SJCRH30 (cell line): Measurements from ENCODE around the gene SPATA32. TPM values are rescaled to one million over a fixed set of nuclear protein-coding genes. Genes with fewer than 3 reads are reported as not detected.

ENCODE experiments used
- DNase-seq, 2 experiments: peaks; one replicate each; pipeline ENCODE4 v3.0.0-alpha.2; 2015 to 2020
- H3K27ac ChIP-seq: fragments of 250-450 bp; sonication (Bioruptor Pico); 2 replicates; pipeline ENCODE4 v1.5.1; 2020; ENCODE audit warnings: mild to moderate bottlenecking, moderate library complexity
- H3K27me3 ChIP-seq: fragments of 250-450 bp; sonication (Bioruptor Pico); 2 replicates; pipeline ENCODE4 v1.5.1; 2020; ENCODE audit warnings: mild to moderate bottlenecking, moderate library complexity
- H3K36me3 ChIP-seq: fragments of 250-450 bp; sonication (Bioruptor Pico); 2 replicates; pipeline ENCODE4 v1.5.1; 2020; ENCODE audit warnings: mild to moderate bottlenecking, moderate library complexity
- H3K4me1 ChIP-seq: fragments of 250-450 bp; sonication (Bioruptor Pico); 2 replicates; pipeline ENCODE4 v1.5.1; 2020; ENCODE audit warnings: mild to moderate bottlenecking, moderate library complexity
- H3K4me3 ChIP-seq: fragments of 250-450 bp; sonication (Bioruptor Pico); 2 replicates; pipeline ENCODE4 v1.5.1; 2020; ENCODE audit warnings: mild to moderate bottlenecking, moderate library complexity
- H3K9me3 ChIP-seq: fragments of 250-450 bp; sonication (Bioruptor Pico); replicated peaks from 2 replicates; pipeline ENCODE4 v1.5.1; 2020; ENCODE audit warnings: mild to moderate bottlenecking, moderate library complexity
- total RNA-seq: library from RNA; depleted of rRNA; stranded (reverse); fragments of >200 nt; shearing (Covaris generic); gene quantifications from 2 replicates; pipeline ENCODE4 v1.2.3, GENCODE V29; 2014

Gene SPATA32
- total RNA-seq, 1 experiment from 2014 or later, result 0.08 TPM

DNA sequence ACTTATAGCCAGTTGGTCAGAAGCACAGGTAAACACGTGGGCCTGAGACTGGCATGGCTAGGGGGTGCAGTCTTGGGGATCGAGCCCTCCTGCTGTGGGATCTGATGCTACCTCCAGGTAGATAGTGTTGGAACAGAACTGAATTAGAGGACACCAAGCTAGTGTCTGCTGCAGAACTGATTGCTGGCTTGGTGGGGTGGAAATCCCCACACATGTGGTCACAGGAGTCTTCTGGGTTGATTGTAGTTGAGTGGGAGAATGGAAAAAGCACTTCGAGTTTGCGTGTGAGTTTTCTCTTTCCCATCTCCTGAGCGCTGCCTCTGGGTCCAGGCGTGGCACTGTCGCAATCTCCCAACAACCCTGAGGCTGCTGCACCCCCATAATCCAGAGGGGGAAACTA lies 8.0 kb upstream of the SPATA32 start:
- Histone ChIP-seq H3K4me1 (peaks cover 14% of the 10 kb centered on the region), H3K27me3 (no peaks in the 10 kb centered on the region), H3K4me3 (no peak overlapping the region), H3K9me3 (no peaks in the 10 kb centered on the region), H3K27ac (no peak overlapping the region), H3K36me3 (peaks cover 30% of the 10 kb centered on the region)
- DNase-seq, result no peak

DNA sequence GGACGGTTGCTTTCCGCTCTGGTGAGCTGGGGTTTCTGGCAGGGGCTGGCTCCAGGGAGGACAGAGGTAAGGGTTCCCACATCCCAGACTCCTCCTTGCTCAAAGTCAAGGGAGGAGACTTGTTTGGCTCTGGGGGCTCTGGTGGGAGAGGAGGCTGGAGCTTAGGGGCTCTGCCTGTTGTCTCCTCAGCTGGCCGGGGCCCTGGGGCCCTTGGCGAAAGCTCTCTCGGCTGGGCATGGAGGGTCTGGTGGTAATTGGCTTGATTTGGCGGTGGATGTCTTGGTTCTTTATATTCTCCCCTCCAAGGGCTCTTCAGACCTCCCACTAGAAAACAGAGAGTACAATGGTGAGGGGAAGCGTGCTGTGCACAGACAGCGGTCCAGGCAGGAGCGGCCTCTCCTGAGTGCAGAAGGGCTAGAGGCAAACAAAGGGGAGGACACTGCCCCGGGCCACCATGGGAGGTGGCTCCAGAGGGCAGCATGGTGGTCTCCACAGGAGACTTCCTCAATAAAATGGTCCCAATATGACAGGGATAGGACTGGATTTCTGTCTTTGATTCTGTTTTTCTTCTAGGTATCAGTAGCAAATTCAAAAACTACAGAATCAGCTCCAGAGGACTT lies 5.7 kb upstream of the SPATA32 start:
- Histone ChIP-seq H3K27ac (no peak overlapping the region), H3K4me1 (no peaks in the 10 kb centered on the region), H3K4me3 (no peak overlapping the region), H3K9me3 (no peaks in the 10 kb centered on the region), H3K36me3 (peaks cover 34% of the 10 kb centered on the region), H3K27me3 (no peaks in the 10 kb centered on the region)
- no peak for DNase-seq

- DNase-seq, result no peak
- Histone ChIP-seq H3K4me3 (no peak overlapping the region), H3K9me3 (no peaks in the 10 kb centered on the region), H3K36me3 (peaks cover 34% of the 10 kb centered on the region), H3K4me1 (no peaks in the 10 kb centered on the region), H3K27ac (no peak overlapping the region), H3K27me3 (no peaks in the 10 kb centered on the region)
Measured at GRCh38 chr17:45266372-45266926, 4.6 kb upstream of the SPATA32 start.

GRCh38 chr17:45265821-45266220 lies 3.9 kb upstream of the SPATA32 start:
- no peak for DNase-seq
- H3K9me3 ChIP-seq, result no peaks in the 10 kb centered on the region
- no peaks in the 10 kb centered on the region for H3K27me3 ChIP-seq
- no peaks in the 10 kb centered on the region for H3K4me1 ChIP-seq
- no peak overlapping the region for H3K4me3 ChIP-seq
- H3K36me3 ChIP-seq, result peaks cover 34% of the 10 kb centered on the region
- no peak overlapping the region for H3K27ac ChIP-seq

DNA sequence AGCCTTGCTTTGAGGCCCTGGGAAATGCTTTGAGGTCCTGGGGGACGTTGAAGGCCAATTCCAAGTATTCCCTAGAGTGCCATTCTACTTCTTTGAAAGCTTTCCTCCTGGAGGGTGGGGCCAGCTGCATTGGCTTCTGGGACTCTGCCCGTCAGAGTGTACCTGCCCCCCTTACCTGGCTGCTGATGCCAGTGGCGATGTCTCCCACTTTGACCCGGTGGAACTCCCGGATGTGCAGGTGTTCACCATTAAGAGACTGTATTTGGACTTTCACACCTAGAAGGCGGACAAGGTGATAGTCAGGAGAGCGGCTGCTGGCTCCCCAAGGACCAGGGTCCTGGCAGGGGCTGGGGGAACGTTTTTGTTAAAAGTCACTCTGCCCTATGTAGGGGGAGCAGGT lies 3.1 kb upstream of the SPATA32 start:
- no peak for DNase-seq
- H3K27me3 ChIP-seq, result no peaks in the 10 kb centered on the region
- H3K27ac ChIP-seq, result no peak overlapping the region
- H3K4me3 ChIP-seq, result no peak overlapping the region
- H3K9me3 ChIP-seq, result no peaks in the 10 kb centered on the region
- H3K36me3 ChIP-seq, result peaks cover 29% of the 10 kb centered on the region
- H3K4me1 ChIP-seq, result no peaks in the 10 kb centered on the region

DNA sequence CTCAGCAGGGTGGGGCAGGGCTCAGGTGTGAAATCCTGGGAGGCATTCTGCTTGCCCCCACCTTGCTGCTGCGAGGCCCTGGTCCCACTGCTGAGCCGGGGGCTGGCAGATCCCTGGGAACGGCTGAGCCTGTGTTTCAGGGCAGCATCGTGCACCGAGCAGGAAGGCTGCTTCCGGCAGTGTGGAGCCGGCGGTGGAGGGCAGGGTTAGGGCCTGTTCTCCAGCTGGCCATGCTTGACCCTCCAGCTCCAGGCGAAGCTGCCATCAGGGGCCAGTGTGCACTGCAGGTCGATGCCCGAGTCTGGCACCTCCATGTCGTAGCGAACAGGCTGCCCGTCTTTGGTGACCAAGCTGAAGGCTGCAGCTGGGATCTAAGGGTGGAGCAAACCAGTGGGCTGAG lies 2.5 kb upstream of the SPATA32 start:
- H3K9me3 ChIP-seq, result no peaks in the 10 kb centered on the region
- H3K36me3 ChIP-seq, result peaks cover 26% of the 10 kb centered on the region
- H3K4me3 ChIP-seq, result no peak overlapping the region
- DNase-seq, result no peak
- no peak overlapping the region for H3K27ac ChIP-seq
- no peaks in the 10 kb centered on the region for H3K4me1 ChIP-seq
- no peaks in the 10 kb centered on the region for H3K27me3 ChIP-seq

- Histone ChIP-seq H3K36me3 (peaks cover 17% of the 10 kb centered on the region), H3K4me3 (no peak overlapping the region), H3K27ac (no peak overlapping the region), H3K9me3 (no peaks in the 10 kb centered on the region), H3K27me3 (no peaks in the 10 kb centered on the region), H3K4me1 (no peaks in the 10 kb centered on the region)
- DNase-seq, result no peak
Measured at GRCh38 chr17:45263477-45263860, 1.6 kb upstream of the SPATA32 start.

- Histone ChIP-seq H3K4me1 (no peaks in the 10 kb centered on the region), H3K27me3 (no peaks in the 10 kb centered on the region), H3K9me3 (no peaks in the 10 kb centered on the region), H3K4me3 (no peak overlapping the region), H3K36me3 (peaks cover 12% of the 10 kb centered on the region), H3K27ac (no peak overlapping the region)
- DNase-seq, result no peak
Measured at GRCh38 chr17:45262516-45263476, 902 bp upstream of the SPATA32 start.

- Histone ChIP-seq H3K36me3 (peaks cover 9% of the 10 kb centered on the region; the same call in 1 of the 2 replicates), H3K4me1 (no peaks in the 10 kb centered on the region), H3K4me3 (no peak overlapping the region), H3K27me3 (no peaks in the 10 kb centered on the region), H3K27ac (no peak overlapping the region), H3K9me3 (no peaks in the 10 kb centered on the region)
- no peak for DNase-seq
Measured at GRCh38 chr17:45260204-45260783, 1.6 kb downstream of the SPATA32 start.

- no peak for DNase-seq
- Histone ChIP-seq H3K4me1 (no peaks in the 10 kb centered on the region), H3K4me3 (no peak overlapping the region), H3K9me3 (no peaks in the 10 kb centered on the region), H3K27ac (no peak overlapping the region), H3K27me3 (no peaks in the 10 kb centered on the region), H3K36me3 (0 out of 2 replicates have a peak, but pooled peaks cover 4% of the 10 kb centered on the region)
Measured at GRCh38 chr17:45258981-45259380, 2.9 kb downstream of the SPATA32 start.

GRCh38 chr17:45257115-45257514 lies 4.8 kb downstream of the SPATA32 start:
- no peak for DNase-seq
- H3K4me3 ChIP-seq, result no peak overlapping the region
- H3K9me3 ChIP-seq, result no peaks in the 10 kb centered on the region
- no peaks in the 10 kb centered on the region for H3K4me1 ChIP-seq
- no peak overlapping the region for H3K27ac ChIP-seq
- no peaks in the 10 kb centered on the region for H3K36me3 ChIP-seq
- no peaks in the 10 kb centered on the region for H3K27me3 ChIP-seq

- no peaks in the 10 kb centered on the region for H3K9me3 ChIP-seq
- H3K27ac ChIP-seq, result no peak overlapping the region
- H3K27me3 ChIP-seq, result no peaks in the 10 kb centered on the region
- no peaks in the 10 kb centered on the region for H3K36me3 ChIP-seq
- no peak for DNase-seq
- no peaks in the 10 kb centered on the region for H3K4me1 ChIP-seq
- H3K4me3 ChIP-seq, result no peak overlapping the region
Measured at GRCh38 chr17:45256114-45256966, 5.6 kb downstream of the SPATA32 start.

GRCh38 chr17:45255358-45255757 lies 6.5 kb downstream of the SPATA32 start:
- H3K27ac ChIP-seq, result no peak overlapping the region
- H3K9me3 ChIP-seq, result no peaks in the 10 kb centered on the region

DNA sequence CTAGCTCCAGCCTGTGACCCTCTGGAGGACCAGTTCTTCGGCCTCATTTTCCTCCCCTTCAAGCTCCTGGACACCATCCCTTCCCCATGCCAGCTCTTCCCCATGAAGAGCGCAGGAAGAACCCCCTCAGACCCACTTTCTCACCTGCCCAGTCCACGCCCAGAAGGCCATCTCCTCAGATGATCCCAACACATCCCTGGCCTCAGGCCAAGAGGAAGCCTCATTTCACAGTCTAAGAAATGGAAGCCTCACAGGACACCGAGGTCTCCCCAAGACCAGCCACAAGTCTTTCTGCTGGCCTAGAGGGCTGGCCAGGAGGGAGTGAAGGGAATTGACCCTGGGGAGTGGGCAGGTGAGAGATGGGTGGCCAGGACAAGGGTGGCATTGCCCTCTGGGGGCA lies 8.0 kb downstream of the SPATA32 start:
- Histone ChIP-seq H3K27ac (no peak overlapping the region), H3K4me3 (no peak overlapping the region), H3K9me3 (no peaks in the 10 kb centered on the region), H3K27me3 (no peaks in the 10 kb centered on the region), H3K4me1 (no peaks in the 10 kb centered on the region), H3K36me3 (no peaks in the 10 kb centered on the region)
- DNase-seq, result no peak

More at GRCh38 chr17:45255358-45255757, 6.5 kb downstream of the SPATA32 start:
- DNase-seq, result no peak
- H3K36me3 ChIP-seq, result no peaks in the 10 kb centered on the region
- H3K4me3 ChIP-seq, result no peak overlapping the region
- no peaks in the 10 kb centered on the region for H3K4me1 ChIP-seq
- no peaks in the 10 kb centered on the region for H3K27me3 ChIP-seq
